ENCODE measurements around the gene TMEM221.

TMEM221 gene

DNA sequence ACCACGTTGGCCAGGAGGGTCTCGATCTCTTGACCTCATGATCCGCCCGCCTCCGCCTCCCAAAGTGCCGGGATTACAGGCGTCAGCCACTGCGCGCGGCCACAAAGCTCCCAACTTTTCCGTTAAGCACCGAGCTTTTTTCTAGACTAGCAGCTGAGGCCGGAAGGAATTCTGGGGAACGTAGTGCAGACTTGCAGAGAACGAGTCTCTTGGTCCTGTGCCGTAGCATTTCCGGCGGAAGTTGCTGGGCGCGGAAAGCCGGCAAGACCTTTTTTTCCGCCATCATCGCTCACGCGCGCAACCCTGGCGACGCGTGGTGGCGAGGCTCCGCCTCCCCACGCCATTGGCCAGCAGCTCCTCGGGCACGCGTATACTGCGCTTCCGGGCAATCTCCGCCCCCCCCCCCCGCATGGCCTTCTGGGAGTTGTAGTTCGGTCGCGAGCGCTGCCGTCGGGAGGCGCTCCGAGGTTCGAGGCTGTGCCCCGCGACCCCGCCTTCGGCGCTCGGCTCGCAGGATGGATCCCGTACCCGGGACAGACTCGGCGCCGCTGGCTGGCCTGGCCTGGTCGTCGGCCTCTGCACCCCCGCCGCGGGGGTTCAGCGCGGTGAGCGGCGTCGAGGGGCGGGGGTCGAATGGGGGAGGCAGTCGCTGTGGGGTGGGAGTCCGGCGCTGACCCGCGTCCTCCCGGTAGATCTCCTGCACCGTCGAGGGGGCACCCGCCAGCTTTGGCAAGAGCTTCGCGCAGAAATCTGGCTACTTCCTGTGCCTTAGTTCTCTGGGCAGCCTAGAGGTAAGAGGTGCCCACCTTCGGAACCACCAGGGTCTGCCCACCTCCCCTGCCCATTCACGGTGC is 28.6 kb downstream of the TMEM221 start, which contains the start of gene MVB12A:
MVB12A (plus strand) TSS at position 427 of the 854 bp plus-strand sequence; CDS start at position 516, 89 bp downstream.
- TF ChIP-seq, protein P1, sequence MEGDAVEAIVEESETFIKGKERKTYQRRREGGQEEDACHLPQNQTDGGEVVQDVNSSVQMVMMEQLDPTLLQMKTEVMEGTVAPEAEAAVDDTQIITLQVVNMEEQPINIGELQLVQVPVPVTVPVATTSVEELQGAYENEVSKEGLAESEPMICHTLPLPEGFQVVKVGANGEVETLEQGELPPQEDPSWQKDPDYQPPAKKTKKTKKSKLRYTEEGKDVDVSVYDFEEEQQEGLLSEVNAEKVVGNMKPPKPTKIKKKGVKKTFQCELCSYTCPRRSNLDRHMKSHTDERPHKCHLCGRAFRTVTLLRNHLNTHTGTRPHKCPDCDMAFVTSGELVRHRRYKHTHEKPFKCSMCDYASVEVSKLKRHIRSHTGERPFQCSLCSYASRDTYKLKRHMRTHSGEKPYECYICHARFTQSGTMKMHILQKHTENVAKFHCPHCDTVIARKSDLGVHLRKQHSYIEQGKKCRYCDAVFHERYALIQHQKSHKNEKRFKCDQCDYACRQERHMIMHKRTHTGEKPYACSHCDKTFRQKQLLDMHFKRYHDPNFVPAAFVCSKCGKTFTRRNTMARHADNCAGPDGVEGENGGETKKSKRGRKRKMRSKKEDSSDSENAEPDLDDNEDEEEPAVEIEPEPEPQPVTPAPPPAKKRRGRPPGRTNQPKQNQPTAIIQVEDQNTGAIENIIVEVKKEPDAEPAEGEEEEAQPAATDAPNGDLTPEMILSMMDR (conservative IDR thresholded peaks at IDR 0.05; ENCODE audit: low read depth): no peak
- POLR2A ChIA-PET (ENCODE audit: low non-redundant PET): interaction anchor here (0.5 to 0.7 kb wide), 8 partner anchors 13 to 742 kb away, joined by 3 to 13 read pairs (median 4); partner anchors contain the start of gene BST2
- peak within 1 kb of the TSS; percentile 87 for H3K27ac ChIP-seq
- DNase-seq (ENCODE audit: low spot score): peak; percentile 98
- CTCF ChIA-PET: interaction anchor here (0.6 to 1.2 kb wide), 5 partner anchors 9 to 211 kb away, joined by 3 to 5 read pairs (median 3); no protein-coding TSS in a partner anchor

DNA sequence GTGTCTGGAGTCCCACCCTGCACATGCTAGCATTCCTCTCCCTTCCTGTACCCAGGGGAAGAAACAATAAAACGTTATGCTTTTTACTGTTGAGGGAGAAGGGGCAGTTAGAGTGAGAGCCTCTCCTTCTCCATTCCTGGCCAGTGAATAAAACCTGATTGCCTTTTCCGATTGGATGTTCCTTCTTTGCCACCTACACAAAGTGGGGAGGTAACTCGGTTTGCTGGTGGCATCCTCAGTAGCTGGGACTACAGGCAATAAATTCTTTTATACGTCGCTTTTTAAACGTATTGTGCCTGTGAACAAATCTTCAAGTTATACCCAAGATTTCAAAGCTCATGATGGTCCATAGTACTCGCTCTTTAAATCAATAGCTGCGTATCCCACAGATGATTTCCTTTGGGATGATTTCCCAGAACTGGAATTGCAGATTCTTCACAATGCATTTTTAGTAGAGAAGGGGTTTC is 29.3 kb downstream of the TMEM221 start:
- CTCF ChIA-PET: interaction anchor here (0.5 to 1.2 kb wide), 5 partner anchors 10 to 91 kb away, joined by 3 to 5 read pairs (median 3); no protein-coding TSS in a partner anchor

DNA sequence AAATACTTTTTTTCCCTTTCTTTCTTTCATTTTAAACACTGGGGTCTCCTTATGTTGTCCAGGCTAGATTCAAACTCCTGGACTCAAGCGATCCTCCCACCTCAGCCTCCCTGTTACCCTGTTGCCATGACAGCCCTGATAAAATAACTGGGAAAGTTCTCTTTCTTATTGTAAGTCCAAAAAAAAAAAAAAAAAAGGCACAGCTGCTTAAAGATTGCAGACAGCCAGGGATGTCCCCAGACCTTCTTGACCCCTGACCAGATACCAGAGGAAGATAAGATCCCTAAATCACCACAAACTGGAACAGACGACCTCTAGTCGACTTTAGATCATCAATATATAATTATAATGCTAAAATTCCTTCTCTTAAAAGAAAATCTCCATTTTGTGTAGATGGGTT is 29.8 kb downstream of the TMEM221 start:
- POLR2A ChIA-PET (ENCODE audit: low non-redundant PET): no interaction called here
- no peak overlapping the region for H3K27ac ChIP-seq
- DNase-seq (ENCODE audit: low spot score): no peak
- CTCF ChIA-PET: interaction anchor here (0.5 to 0.6 kb wide), 2 partner anchors 48 to 92 kb away, joined by 3 read pairs; no protein-coding TSS in a partner anchor
- TF ChIP-seq, protein P1 (conservative IDR thresholded peaks at IDR 0.05; ENCODE audit: low read depth): no peak

More for the DNA sequence above, 29.3 kb downstream of the TMEM221 start:
- TF ChIP-seq, protein P1 (conservative IDR thresholded peaks at IDR 0.05; ENCODE audit: low read depth): no peak
- no peak for DNase-seq (ENCODE audit: low spot score)
- POLR2A ChIA-PET (ENCODE audit: low non-redundant PET): interaction anchor here (0.5 to 0.7 kb wide), 7 partner anchors 14 to 741 kb away, joined by 3 to 13 read pairs (median 4); partner anchors contain the start of gene BST2
- peak overlapping the region; percentile 87 for H3K27ac ChIP-seq

DNA sequence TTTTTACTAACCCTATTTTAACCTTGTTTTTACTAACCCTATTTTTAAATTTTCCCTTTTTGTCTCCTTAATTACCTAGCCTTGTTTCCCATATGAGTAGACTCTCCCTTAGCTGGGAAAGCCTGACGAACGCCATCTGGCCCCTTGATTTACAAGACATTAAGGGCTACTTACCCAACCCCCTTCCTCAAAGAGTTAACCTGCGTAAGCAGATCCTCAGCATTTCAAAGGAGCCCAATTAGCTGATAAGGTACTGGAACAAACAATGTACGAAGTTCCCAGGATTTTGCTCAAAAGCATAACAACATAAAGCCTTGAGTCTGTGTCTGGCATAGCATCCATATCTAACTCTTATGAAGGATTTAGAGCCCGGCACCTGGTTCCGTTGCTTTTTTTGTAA is 33.3 kb downstream of the TMEM221 start:
- no peak overlapping the region for H3K27ac ChIP-seq
- DNase-seq (ENCODE audit: low spot score): no peak
- ChIA-PET CTCF (no interaction called here), POLR2A (ENCODE audit: low non-redundant PET) (no interaction called here)
- TF ChIP-seq, protein P1 (conservative IDR thresholded peaks at IDR 0.05; ENCODE audit: low read depth): no peak

DNA sequence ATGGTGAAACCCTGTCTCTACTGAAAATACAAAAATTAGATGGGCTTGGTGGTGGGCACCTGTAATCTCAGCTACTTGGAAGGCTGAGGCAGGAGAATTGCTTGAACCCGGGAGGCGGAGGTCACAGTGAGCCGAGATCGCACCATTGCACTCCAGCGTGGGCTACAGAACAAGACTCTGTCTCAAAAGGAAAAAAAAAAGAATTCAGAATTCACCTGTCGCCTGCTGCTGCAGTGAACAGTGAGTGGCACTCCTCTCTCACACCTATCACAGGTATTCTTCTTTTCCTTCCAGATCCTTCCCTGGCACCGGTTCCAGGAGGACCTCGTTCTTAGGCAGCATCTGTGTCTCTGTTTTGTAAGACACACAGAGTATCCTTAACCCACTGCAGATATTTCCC is 34.4 kb downstream of the TMEM221 start:
- ChIA-PET POLR2A (ENCODE audit: low non-redundant PET) (no interaction called here), CTCF (interaction anchor here (0.7 kb wide), 1 partner anchor 88 kb away, joined by 6 read pairs; no protein-coding TSS in a partner anchor)
- no peak overlapping the region for H3K27ac ChIP-seq
- TF ChIP-seq, protein P1 (conservative IDR thresholded peaks at IDR 0.05; ENCODE audit: low read depth): no peak
- DNase-seq (ENCODE audit: low spot score): no peak

DNA sequence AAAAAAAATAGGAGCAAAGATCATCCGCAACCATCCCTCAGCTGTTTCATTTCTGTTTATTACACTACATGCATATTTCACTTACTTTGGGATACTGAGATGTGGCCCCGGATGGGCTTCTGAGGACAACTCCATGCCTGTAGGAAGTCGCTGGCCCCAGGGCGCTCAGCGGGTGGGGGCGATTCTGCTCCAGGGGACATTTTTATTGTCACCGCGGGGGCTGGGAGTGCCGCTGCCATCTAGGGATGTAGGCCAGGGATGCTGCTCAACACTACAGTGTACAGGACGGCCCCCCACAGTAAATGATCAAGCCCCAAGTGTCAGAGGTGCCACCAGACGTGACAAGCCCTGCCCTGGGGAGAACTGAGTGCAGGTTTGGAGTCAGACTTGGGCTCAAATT is 36.7 kb downstream of the TMEM221 start:
- no peak overlapping the region for H3K27ac ChIP-seq
- TF ChIP-seq, protein P1 (conservative IDR thresholded peaks at IDR 0.05; ENCODE audit: low read depth): no peak
- ChIA-PET CTCF (interaction anchor here (0.6 kb wide), 1 partner anchor 177 kb away, joined by 3 read pairs; no protein-coding TSS in a partner anchor), POLR2A (ENCODE audit: low non-redundant PET) (no interaction called here)
- DNase-seq (ENCODE audit: low spot score): no peak

All from RWPE1 (cell line).